Skeletal muscle cell (primary cell): Measurements from ENCODE around the gene GTF2A1.
"Not testable (repeated sequence)": the region's sequence is repeated elsewhere in the genome, so short reads cannot be mapped to it uniquely, and the experiment has no call there.

ENCODE experiments used
- DNase-seq: peaks from one replicate; pipeline ENCODE4 v3.0.0-alpha.2; 2010; ENCODE audit warnings: low read depth
- H3K4me3 ChIP-seq: 2 replicates; pipeline ENCODE4 v1.5.1; 2011; ENCODE audit warnings: low read depth, mild to moderate bottlenecking, control low read depth, low read length, moderate library complexity

The GTF2A1 gene

GRCh38 chr14:81220830-81221578 is at the start of gene GTF2A1:
Gene GTF2A1, minus strand, starts transcription at chr14:81220959. Its CDS starts 441 bp downstream, at chr14:81220518.
- peak within 1 kb of the TSS; percentile 82 for H3K4me3 ChIP-seq
- DNase-seq, result peak; percentile 87

DNA sequence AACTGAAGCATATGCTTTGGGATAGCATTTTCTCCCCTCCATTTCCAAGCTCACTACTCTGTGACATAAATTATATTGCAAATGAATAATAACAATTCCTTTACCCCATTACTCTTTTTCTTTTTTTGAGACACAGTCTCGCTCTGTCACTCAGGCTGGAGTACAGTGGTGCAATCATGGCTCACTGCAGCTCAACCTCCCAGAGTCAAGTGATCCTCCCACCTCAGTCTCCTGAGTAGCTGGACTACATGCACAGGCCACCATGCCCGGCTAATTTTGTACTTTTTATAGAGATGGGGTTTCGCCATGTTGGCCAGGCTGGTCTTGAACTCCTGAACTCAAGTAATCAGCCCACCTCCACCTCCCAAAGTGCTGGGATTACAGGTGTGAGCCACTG is 49.2 kb upstream of the GTF2A1 start:
- no peak for DNase-seq
- no peak overlapping the region for H3K4me3 ChIP-seq

GRCh38 chr14:81269100-81269978 is 48.6 kb upstream of the GTF2A1 start:
- peak; percentile 29 for DNase-seq
- H3K4me3 ChIP-seq, result no peak overlapping the region

DNA sequence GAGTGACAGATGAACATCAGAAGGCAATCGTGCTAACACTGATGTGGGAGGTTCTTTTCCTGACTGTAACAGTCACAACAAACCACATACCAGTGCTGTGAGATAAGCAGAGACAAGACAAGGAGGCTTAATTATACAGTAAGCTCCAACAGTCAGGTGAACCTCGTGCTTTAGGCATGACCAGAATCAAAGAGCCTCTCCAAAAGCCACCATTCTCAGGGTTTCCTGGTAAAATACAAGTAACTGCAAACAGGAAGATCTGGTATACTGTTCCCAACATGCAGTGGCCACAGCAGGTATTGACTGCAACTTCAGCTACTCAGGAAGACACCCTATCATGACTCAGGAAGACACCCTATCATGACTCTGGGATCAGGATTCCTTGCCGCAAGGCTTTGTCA is 47.3 kb upstream of the GTF2A1 start:
- no peak for DNase-seq
- no peak overlapping the region for H3K4me3 ChIP-seq

GRCh38 chr14:81265636-81266169 is 44.9 kb upstream of the GTF2A1 start:
- DNase-seq, result no peak
- no peak overlapping the region for H3K4me3 ChIP-seq

DNA sequence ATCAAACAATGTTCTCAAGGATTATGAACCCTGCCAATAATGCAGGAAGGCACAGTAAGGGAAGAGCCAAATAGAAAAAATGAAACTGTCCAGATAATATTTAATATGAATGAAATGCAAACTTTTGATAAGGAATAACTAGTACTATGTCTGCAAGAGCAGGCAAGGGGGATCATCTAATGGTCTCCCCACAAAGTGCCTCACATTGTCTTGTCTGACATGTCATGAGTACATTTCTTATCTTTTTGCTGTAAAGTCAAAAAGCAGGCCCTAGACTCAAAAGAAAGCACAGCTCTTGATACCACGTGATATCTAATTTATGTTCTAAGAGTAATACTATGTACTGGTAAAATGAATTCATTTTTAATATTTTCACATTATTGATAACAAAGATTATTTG is 43.9 kb upstream of the GTF2A1 start:
- no peak for DNase-seq
- no peak overlapping the region for H3K4me3 ChIP-seq

DNA sequence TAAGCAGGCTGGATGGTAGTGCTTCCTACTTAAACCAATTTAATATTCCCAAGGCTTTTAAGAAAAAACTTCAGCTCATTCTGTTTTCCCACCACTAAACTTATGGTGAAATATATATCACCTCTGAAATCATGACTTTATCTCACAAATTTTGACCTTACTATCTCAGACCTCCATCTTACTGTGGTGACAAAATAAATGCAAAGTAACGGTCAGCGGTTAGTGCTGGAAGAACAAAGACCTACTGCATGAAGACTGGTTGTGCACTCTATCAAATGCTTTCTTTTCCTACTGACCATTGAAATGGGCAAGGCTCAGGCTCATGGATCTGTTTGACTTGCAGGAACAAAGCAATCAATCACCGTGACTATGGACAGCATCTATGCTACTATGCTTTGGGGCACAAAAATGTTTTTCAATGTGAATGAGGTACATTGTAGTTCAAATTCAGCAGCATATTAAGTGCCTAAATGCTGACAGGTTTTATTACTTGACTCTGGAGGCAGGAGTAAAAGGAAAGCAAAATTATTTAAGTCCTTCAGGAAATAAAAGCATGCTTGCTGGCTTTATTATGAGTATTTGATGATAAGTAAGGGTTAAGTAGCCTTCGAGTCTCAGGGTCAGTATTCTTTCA is 43.1 kb upstream of the GTF2A1 start:
- no peak for DNase-seq
- no peak overlapping the region for H3K4me3 ChIP-seq

- no peak for DNase-seq
- no peak overlapping the region for H3K4me3 ChIP-seq
Observed at GRCh38 chr14:81261176-81261575, 40.4 kb upstream of the GTF2A1 start.

DNA sequence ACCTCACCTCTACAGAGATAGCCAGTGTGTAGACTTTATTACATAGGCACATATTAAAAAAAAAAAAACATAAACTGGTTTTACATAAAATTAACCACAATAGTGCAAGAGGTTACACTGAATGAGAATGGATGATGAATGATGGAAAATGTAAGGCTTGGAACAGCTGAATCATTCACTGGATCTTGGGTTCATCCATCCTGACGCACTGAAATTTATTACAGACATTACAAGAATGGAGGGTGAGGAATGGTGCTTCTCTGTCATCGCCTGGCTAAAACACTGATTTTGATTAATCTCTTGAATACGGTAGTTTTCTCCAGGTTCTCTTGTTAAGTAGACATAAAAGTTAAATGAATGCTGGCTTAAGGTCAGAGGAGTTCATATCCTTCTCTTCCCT is 40.0 kb upstream of the GTF2A1 start:
- H3K4me3 ChIP-seq, result no peak overlapping the region
- no peak for DNase-seq

DNA sequence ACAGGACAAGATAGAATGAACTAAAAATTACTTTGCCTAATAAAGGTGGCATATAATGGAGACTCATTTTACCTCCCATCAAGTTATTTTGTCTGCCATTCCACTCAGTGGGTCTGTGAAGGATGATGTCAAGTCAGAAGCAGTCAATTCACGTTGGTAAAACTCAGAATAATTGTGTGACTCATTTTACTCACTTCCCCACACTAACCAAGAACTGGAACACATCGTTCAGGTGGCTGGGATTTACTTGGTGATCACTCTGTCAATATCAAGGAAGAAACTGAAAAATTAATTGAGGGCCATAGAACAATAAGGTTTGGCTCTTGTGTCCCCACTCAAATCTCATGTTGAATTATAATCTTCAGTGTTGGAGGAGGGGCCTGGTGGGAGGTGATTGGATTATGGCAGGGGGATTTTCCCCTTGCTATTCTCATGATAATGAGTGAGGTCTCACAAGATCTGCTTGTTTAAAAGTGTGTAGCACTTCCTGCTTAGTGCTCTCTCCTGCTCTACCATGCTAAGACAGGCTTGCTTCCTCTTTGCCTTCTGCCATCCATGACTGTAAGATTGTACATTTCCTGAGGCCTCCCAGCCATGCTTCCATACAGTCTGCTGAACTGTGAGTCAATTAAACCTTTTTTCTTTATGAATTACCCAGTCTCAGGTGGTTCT is 35.7 kb upstream of the GTF2A1 start:
- DNase-seq, result no peak
- H3K4me3 ChIP-seq, result no peak overlapping the region

DNA sequence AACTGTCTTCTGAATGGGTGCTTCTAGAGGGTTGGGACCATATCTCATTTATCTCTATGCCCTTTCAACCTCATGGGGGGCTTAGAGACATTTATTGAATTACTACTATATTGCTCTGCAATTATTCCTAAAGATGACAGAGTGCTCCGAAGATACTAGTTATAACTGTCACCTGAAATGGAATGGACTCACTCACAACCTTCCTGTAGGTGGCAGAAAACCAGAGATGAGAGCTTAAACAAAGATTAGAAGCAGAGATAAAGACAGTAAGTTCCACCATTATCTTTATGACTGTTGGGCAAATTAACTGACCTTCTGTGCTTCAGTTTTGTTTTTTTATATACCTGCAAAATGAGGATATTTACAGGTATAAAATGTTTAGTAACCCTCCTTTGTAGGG is 31.5 kb upstream of the GTF2A1 start:
- H3K4me3 ChIP-seq, result no peak overlapping the region
- no peak for DNase-seq

DNA sequence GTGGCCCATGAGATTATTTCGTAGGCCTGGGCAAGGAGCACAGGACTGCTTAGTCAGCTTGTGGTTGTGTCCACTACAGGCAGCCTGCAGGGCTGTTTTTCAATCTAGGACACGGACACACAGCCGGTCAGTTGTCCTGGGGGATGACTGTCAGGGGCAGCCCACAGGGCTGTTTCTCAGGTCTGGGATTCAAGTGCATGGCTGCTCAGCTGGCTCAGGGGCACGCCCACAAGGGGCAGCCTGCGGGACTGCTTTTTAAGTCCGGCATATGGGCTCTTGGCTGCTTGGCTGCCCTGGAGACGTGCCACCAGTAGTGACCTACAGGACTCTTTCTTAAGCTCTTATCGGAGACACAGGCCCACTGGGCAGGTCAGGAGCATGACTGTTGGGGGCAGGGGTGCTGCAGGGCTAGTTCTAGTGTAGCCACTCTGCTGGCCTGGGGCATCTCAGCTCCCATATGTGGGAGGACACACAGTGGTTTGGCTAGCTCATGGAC is 26.6 kb upstream of the GTF2A1 start:
- DNase-seq, result no peak
- H3K4me3 ChIP-seq, result no peak overlapping the region

GRCh38 chr14:81246461-81247270 is 25.9 kb upstream of the GTF2A1 start:
- DNase-seq, result no peak
- H3K4me3 ChIP-seq, result no peak overlapping the region

GRCh38 chr14:81245771-81246170 is 25.0 kb upstream of the GTF2A1 start:
- no peak for DNase-seq
- no peak overlapping the region for H3K4me3 ChIP-seq

GRCh38 chr14:81244431-81244830 is 23.7 kb upstream of the GTF2A1 start:
- not testable (repeated sequence) for DNase-seq, H3K4me3 ChIP-seq

- DNase-seq, result no peak
Observed at GRCh38 chr14:81243499-81243898, 22.7 kb upstream of the GTF2A1 start.

GRCh38 chr14:81236849-81237248 is 16.1 kb upstream of the GTF2A1 start:
- DNase-seq, H3K4me3 ChIP-seq: not testable (repeated sequence)

More at GRCh38 chr14:81243499-81243898, 22.7 kb upstream of the GTF2A1 start:
- no peak overlapping the region for H3K4me3 ChIP-seq

- DNase-seq, result no peak
- no peak overlapping the region for H3K4me3 ChIP-seq
Observed at GRCh38 chr14:81236138-81236537, 15.4 kb upstream of the GTF2A1 start.
